SU-DHL-6 (cell line): ENCODE results near the gene ARHGEF3.

Experiments used
- CTCF ChIP-seq: fragments of 200-600 bp; sonication (generic); IDR thresholded peaks from one replicate; pipeline ENCODE4 v1.5.1; 2017; ENCODE audit warnings: antibody characterized with exemption, mild to moderate bottlenecking, low read length, moderate library complexity; ENCODE audit not compliant: insufficient read depth, poor library complexity, severe bottlenecking
- EZH2phosphoT487 ChIP-seq: fragments of 200-600 bp; sonication (generic), shearing (Covaris generic); conservative IDR thresholded peaks from 2 replicates; pipeline ENCODE4 v1.6.1; 2018; ENCODE audit warnings: mild to moderate bottlenecking, antibody characterized with exemption, low read length, moderate library complexity, mixed read lengths

DNA sequence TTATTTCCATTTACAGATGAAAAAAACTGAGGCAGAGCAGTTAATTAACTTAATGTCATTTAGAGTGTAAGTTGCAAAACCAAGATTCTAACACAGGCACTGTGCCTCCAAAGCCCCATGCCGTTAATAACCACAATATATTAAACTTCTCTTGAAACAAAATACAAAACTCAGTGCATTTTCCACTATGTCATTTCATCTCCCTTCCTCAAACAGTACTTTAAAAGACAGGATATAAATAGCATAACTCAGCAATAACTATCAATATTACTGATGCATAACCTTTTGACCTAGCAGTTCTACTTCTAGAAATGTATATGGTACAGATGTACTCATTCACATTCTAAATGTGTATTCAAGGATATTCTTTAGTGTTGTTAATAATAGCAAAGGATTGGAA, 113.6 kb downstream of the ARHGEF3 start:
- TF ChIP-seq CTCF (no peak), EZH2phosphoT487 (no peak)
